ENCODE results near the gene SLX4IP.

Gene SLX4IP

GRCh38 chr20:10483691-10484090 is 48.6 kb downstream of the SLX4IP start:
- DNase-seq (ENCODE audit: low spot score) = no peak

GRCh38 chr20:10487142-10488136 is 52.3 kb downstream of the SLX4IP start:
- DNase-seq (ENCODE audit: low spot score) = no peak
- H3K27ac ChIP-seq = no peak overlapping the region
- TF ChIP-seq, protein P1, sequence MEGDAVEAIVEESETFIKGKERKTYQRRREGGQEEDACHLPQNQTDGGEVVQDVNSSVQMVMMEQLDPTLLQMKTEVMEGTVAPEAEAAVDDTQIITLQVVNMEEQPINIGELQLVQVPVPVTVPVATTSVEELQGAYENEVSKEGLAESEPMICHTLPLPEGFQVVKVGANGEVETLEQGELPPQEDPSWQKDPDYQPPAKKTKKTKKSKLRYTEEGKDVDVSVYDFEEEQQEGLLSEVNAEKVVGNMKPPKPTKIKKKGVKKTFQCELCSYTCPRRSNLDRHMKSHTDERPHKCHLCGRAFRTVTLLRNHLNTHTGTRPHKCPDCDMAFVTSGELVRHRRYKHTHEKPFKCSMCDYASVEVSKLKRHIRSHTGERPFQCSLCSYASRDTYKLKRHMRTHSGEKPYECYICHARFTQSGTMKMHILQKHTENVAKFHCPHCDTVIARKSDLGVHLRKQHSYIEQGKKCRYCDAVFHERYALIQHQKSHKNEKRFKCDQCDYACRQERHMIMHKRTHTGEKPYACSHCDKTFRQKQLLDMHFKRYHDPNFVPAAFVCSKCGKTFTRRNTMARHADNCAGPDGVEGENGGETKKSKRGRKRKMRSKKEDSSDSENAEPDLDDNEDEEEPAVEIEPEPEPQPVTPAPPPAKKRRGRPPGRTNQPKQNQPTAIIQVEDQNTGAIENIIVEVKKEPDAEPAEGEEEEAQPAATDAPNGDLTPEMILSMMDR (IDR thresholded peaks at IDR 0.05) = no peak
- no peak overlapping the region for H3K4me3 ChIP-seq

More at GRCh38 chr20:10483691-10484090, 48.6 kb downstream of the SLX4IP start:
- TF ChIP-seq, protein P1 (IDR thresholded peaks at IDR 0.05) = no peak
- H3K4me3 ChIP-seq = no peak overlapping the region
- no peak overlapping the region for H3K27ac ChIP-seq

- DNase-seq (ENCODE audit: low spot score) = no peak
- no peak overlapping the region for H3K27ac ChIP-seq
Observed at GRCh38 chr20:10488534-10488933, 53.4 kb downstream of the SLX4IP start.

GRCh38 chr20:10489853-10490252 is 54.7 kb downstream of the SLX4IP start:
- TF ChIP-seq, protein P1 (IDR thresholded peaks at IDR 0.05) = no peak
- DNase-seq (ENCODE audit: low spot score) = no peak
- no peak overlapping the region for H3K27ac ChIP-seq
- no peak overlapping the region for H3K4me3 ChIP-seq

More at GRCh38 chr20:10488534-10488933, 53.4 kb downstream of the SLX4IP start:
- TF ChIP-seq, protein P1 (IDR thresholded peaks at IDR 0.05) = no peak
- H3K4me3 ChIP-seq = no peak overlapping the region

DNA sequence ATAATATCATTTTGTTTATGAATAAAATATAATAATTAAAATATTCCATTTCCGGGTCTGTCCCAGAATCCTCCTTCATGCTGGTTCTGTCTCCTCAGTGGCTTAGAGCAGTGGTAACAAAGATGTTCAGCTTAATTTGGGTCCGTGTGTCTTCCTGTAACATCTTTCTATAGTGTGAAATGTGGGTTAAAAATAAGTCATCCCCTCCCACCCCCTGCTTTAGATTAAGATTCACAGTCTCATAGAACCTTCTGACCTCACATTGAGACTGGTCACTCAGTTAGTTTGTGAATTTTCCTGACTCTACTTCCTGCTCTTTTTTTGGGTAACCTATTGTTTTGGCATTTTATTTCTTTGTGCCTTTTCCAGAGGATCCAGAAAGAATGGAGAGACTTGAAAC is 55.2 kb downstream of the SLX4IP start:
- TF ChIP-seq, protein P1 (IDR thresholded peaks at IDR 0.05) = no peak
- DNase-seq (ENCODE audit: low spot score) = no peak
- Histone ChIP-seq H3K27ac (no peak overlapping the region), H3K4me3 (no peak overlapping the region)

GRCh38 chr20:10490706-10491105 is 55.6 kb downstream of the SLX4IP start:
- Histone ChIP-seq H3K27ac (no peak overlapping the region), H3K4me3 (no peak overlapping the region)
- DNase-seq (ENCODE audit: low spot score) = no peak
- TF ChIP-seq, protein P1 (IDR thresholded peaks at IDR 0.05) = no peak

- TF ChIP-seq, protein P1 (IDR thresholded peaks at IDR 0.05) = no peak
- no peak for DNase-seq (ENCODE audit: low spot score)
- Histone ChIP-seq H3K4me3 (no peak overlapping the region), H3K27ac (no peak overlapping the region)
Observed at GRCh38 chr20:10492065-10492464, 57.0 kb downstream of the SLX4IP start.
